ENCODE data around the gene CCNK. TPM values are rescaled to one million over a fixed set of nuclear protein-coding genes. Genes with fewer than 3 reads are reported as not detected.

The CCNK gene
- total RNA-seq, 4 donors from 2014 or later, result 14.5 to 42.6 (median 31.3) TPM

GRCh38 chr14:99548871-99549515, 67.8 kb downstream of the CCNK start:
- H3K4me3 ChIP-seq, result no peak overlapping the region
- no peaks in the 10 kb centered on the region for H3K36me3 ChIP-seq
- in situ Hi-C loops (cut with MboI; ENCODE audit: low pct_ligation_motif_present in 1 of 4, low pct_unique_long_range_greater_than_20kb in 1 of 4, low sequenced_read_pairs in 3 of 4) (loop anchor here in 1 of 4 donors (25.0 kb wide), 1 partner anchor 338 kb away; no protein-coding TSS in a partner anchor), intact Hi-C loops (cut with DNase I; ENCODE audit: low total_unique reads) (no loop called here)
- TF ChIP-seq CTCF (IDR thresholded peaks at IDR 0.05) (no peak), POLR2AphosphoS5 (IDR thresholded peaks at IDR 0.05) (no peak), POLR2A (IDR thresholded peaks at IDR 0.05) (no peak), EP300 (IDR thresholded peaks at IDR 0.05; ENCODE audit: low read depth) (no peak)
- peaks cover 27 to 41% (median 29%) of the 10 kb centered on the region in 4 donors for H3K4me1 ChIP-seq
- no peaks in the 10 kb centered on the region for H3K9me3 ChIP-seq
- DNase-seq, result no peak
- H3K27ac ChIP-seq, result peak overlapping the region; percentile 13 to 77 (median 52)
- 75 to 79% methylated on average over 9 to 10 of the region's 10 CpGs for WGBS, 2 donors (ENCODE audit: low coverage in 1 of 2)
- no peaks in the 10 kb centered on the region for H3K27me3 ChIP-seq

DNA sequence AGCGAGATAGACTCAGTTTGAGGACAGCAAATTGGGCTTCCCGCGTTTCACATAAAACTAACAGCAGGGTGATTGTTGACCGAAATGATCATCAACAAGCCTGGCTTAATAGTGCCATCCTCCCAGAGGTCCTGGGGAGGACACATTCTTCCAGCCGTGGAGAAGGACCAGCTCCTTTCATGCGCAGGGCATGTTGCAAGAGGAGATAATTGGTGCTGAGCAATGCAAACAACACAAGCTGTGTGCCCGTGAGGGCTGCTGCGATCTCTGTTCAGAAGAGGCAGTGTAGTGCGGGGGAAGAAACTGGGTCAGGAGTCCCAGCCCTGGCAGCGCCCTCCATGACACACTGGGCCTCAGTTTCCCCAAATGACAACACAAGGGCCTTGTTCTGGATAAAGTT, 68.5 kb downstream of the CCNK start:
- Histone ChIP-seq H3K27ac (peak overlapping the region; percentile 13 to 77 (median 52)), H3K4me3 (no peak overlapping the region), H3K9me3 (no peaks in the 10 kb centered on the region), H3K36me3 (no peaks in the 10 kb centered on the region), H3K4me1 (peaks cover 34 to 48% (median 36%) of the 10 kb centered on the region in 4 donors), H3K27me3 (no peaks in the 10 kb centered on the region)
- no peak for DNase-seq
- in situ Hi-C loops (cut with MboI; ENCODE audit: low pct_ligation_motif_present in 1 of 4, low pct_unique_long_range_greater_than_20kb in 1 of 4, low sequenced_read_pairs in 3 of 4), result loop anchor here in 1 of 4 donors (25.0 kb wide), 1 partner anchor 338 kb away; no protein-coding TSS in a partner anchor
- 80 to 97% methylated on average over 5 to 10 of the region's 10 CpGs for WGBS, 2 donors (ENCODE audit: low coverage in 1 of 2)
- intact Hi-C loops (cut with DNase I; ENCODE audit: low total_unique reads), result no loop called here
- TF ChIP-seq POLR2AphosphoS5 (IDR thresholded peaks at IDR 0.05), result no peak
- no peak for TF ChIP-seq CTCF (IDR thresholded peaks at IDR 0.05)
- TF ChIP-seq EP300 (IDR thresholded peaks at IDR 0.05; ENCODE audit: low read depth), result no peak
- no peak for TF ChIP-seq POLR2A (IDR thresholded peaks at IDR 0.05)

GRCh38 chr14:99550387-99550992, 69.3 kb downstream of the CCNK start:
- peak overlapping the region in 3 of 4 donors; percentile 47 to 77 (median 56) for H3K27ac ChIP-seq
- no peaks in the 10 kb centered on the region for H3K27me3 ChIP-seq
- in situ Hi-C loops (cut with MboI; ENCODE audit: low pct_ligation_motif_present in 1 of 4, low pct_unique_long_range_greater_than_20kb in 1 of 4, low sequenced_read_pairs in 3 of 4), result no loop called here
- no peak overlapping the region for H3K4me3 ChIP-seq
- H3K36me3 ChIP-seq, result no peaks in the 10 kb centered on the region
- 85 to 100% methylated on average over 2 to 11 of the region's 11 CpGs for WGBS, 2 donors (ENCODE audit: low coverage in 1 of 2)
- intact Hi-C loops (cut with DNase I; ENCODE audit: low total_unique reads), result no loop called here
- DNase-seq, result no peak
- H3K4me1 ChIP-seq, result peaks cover 36 to 56% (median 43%) of the 10 kb centered on the region in 4 donors
- H3K9me3 ChIP-seq, result no peaks in the 10 kb centered on the region
- TF ChIP-seq EP300 (IDR thresholded peaks at IDR 0.05; ENCODE audit: low read depth) (no peak), POLR2A (IDR thresholded peaks at IDR 0.05) (no peak), CTCF (IDR thresholded peaks at IDR 0.05) (no peak), POLR2AphosphoS5 (IDR thresholded peaks at IDR 0.05) (no peak)

DNA sequence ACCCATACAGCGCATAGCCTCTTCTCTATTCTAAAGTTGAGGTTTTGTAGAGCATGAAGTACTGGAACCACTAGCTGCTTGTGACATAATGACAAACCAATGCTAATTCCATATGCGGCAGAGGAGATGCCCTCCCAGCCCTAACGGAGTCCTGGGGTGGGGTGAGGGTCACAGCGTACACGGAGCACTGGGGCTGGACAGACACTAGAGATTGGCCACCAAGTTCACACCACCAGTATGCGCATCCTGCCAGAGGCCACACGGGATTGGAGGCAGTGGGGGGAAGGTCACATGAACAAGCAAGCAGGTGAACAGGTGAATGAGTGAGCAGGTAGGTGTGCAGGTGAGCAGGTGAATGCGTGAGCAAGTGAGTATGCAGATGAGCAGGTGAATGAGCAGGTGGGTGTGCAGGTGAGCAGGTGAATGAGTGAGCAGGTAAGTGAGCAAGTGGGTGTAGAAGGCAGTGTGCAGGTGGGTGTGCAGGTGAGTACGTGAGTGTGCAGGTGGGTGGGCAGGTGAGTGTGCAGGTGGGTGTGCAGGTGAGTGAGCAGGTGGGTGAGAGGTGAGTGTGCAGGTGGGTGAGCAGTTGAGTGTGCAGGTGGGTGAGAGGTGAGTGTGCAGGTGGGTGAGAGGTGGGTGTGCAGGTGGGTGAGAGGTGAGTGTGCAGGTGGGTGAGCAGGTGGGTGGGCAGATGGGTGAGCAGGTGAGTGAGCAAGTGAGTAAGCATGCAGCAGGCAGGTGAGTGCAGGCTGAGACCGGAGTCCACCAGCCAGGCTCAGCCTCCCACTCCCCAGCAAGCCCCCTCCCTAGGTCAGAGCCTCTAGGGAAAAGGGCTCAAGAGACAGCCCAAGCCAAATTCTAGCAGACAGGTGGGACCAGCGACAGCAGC, 70.1 kb downstream of the CCNK start:
- H3K4me3 ChIP-seq, result no peak overlapping the region
- in situ Hi-C loops (cut with MboI; ENCODE audit: low pct_ligation_motif_present in 1 of 4, low pct_unique_long_range_greater_than_20kb in 1 of 4, low sequenced_read_pairs in 3 of 4), result no loop called here
- peak overlapping the region in 2 of 4 donors; percentile 65 to 75 for H3K27ac ChIP-seq
- intact Hi-C loops (cut with DNase I; ENCODE audit: low total_unique reads), result no loop called here
- no peaks in the 10 kb centered on the region for H3K27me3 ChIP-seq
- no peaks in the 10 kb centered on the region for H3K9me3 ChIP-seq
- WGBS, 2 donors (ENCODE audit: low coverage in 1 of 2), result 52 to 66% methylated on average over 3 to 11 of the region's 11 CpGs
- peaks cover 37 to 55% (median 46%) of the 10 kb centered on the region in 4 donors for H3K4me1 ChIP-seq
- no peaks in the 10 kb centered on the region for H3K36me3 ChIP-seq
- DNase-seq, result no peak
- TF ChIP-seq POLR2A (IDR thresholded peaks at IDR 0.05), result no peak
- no peak for TF ChIP-seq EP300 (IDR thresholded peaks at IDR 0.05; ENCODE audit: low read depth)
- no peak for TF ChIP-seq CTCF (IDR thresholded peaks at IDR 0.05)
- no peak for TF ChIP-seq POLR2AphosphoS5 (IDR thresholded peaks at IDR 0.05)

All from transverse colon (tissue), 4 donors.